Measurements from ENCODE around the gene NCOR2. TPM values are rescaled to one million over a fixed set of nuclear protein-coding genes. Genes with fewer than 3 reads are reported as not detected.
A peak's percentile ranks its signal among the peaks of the same experiment; 100 is the strongest.

The NCOR2 gene
- total RNA-seq, 2 donors from 2014 or later, result 185 to 207 TPM

DNA sequence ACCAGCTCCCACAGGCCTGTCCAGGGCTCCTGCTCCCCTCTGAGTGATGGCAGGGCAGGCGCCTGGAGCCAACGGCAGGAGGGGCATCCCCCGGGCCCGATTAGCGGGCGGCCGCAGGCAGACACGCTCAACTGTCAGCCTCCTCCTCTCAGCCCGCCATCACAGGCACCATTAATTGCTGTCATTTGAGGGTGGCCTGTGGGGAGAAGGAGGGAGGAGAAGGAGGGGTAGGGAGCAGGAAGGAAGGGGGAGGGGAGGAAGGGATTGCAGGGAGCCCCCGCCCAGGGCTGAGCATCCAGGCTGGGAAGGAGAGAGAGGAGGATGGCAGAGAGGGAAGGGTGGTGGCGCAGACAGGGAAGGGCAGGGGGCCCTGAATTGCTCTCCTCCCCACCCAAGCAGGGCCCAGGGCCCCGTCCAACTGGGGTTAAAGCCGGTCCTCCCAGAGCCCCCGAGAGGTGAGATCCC, 36.1 kb downstream of the NCOR2 start:
- WGBS, 2 experiments (ENCODE audit: insufficient coverage in 1 of 2, insufficient read length in 1 of 2), result 83 to 87% methylated on average over 1 to 12 of the region's 14 CpGs
- Histone ChIP-seq H3K4me1 (ENCODE audit: control insufficient read depth, insufficient read depth, low read length) (no peaks in the 10 kb centered on the region), H3K9me3 (ENCODE audit: control insufficient read depth, low read length) (no peaks in the 10 kb centered on the region), H3K9ac (ENCODE audit: extremely low read depth, low read length, poor library complexity, severe bottlenecking) (no peak overlapping the region), H3K27me3 (ENCODE audit: control insufficient read depth, insufficient read depth, low read length, poor library complexity, severe bottlenecking) (no peaks in the 10 kb centered on the region), H3K27ac (ENCODE audit: low read depth, low read length) (peak overlapping the region; percentile 88), H3K36me3 (ENCODE audit: control insufficient read depth, insufficient read depth, low read length) (peaks cover 10% of the 10 kb centered on the region), H3K4me3 (ENCODE audit: low read length) (no peak overlapping the region)
- Mint-ChIP-seq H3K27me3 (ENCODE audit: insufficient read depth) (no peaks in the 10 kb centered on the region), H3K4me3 (no peak overlapping the region), H3K27ac (no peak overlapping the region), H3K4me1 (peaks cover 8% of the 10 kb centered on the region), H3K36me3 (ENCODE audit: low read depth) (peaks cover 38% of the 10 kb centered on the region), H3K9me3 (peaks cover 4% of the 10 kb centered on the region)
- TF ChIP-seq, protein P1, sequence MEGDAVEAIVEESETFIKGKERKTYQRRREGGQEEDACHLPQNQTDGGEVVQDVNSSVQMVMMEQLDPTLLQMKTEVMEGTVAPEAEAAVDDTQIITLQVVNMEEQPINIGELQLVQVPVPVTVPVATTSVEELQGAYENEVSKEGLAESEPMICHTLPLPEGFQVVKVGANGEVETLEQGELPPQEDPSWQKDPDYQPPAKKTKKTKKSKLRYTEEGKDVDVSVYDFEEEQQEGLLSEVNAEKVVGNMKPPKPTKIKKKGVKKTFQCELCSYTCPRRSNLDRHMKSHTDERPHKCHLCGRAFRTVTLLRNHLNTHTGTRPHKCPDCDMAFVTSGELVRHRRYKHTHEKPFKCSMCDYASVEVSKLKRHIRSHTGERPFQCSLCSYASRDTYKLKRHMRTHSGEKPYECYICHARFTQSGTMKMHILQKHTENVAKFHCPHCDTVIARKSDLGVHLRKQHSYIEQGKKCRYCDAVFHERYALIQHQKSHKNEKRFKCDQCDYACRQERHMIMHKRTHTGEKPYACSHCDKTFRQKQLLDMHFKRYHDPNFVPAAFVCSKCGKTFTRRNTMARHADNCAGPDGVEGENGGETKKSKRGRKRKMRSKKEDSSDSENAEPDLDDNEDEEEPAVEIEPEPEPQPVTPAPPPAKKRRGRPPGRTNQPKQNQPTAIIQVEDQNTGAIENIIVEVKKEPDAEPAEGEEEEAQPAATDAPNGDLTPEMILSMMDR (conservative IDR thresholded peaks at IDR 0.05), result no peak
- no peak for DNase-seq

GRCh38 chr12:124530637-124531263, 36.7 kb downstream of the NCOR2 start:
- Histone ChIP-seq H3K36me3 (ENCODE audit: control insufficient read depth, insufficient read depth, low read length) (peaks cover 10% of the 10 kb centered on the region), H3K4me1 (ENCODE audit: control insufficient read depth, insufficient read depth, low read length) (no peaks in the 10 kb centered on the region), H3K27ac (ENCODE audit: low read depth, low read length) (peak overlapping the region; percentile 88), H3K4me3 (ENCODE audit: low read length) (no peak overlapping the region), H3K27me3 (ENCODE audit: control insufficient read depth, insufficient read depth, low read length, poor library complexity, severe bottlenecking) (no peaks in the 10 kb centered on the region), H3K9me3 (ENCODE audit: control insufficient read depth, low read length) (no peaks in the 10 kb centered on the region), H3K9ac (ENCODE audit: extremely low read depth, low read length, poor library complexity, severe bottlenecking) (no peak overlapping the region)
- Mint-ChIP-seq H3K4me3 (no peak overlapping the region), H3K4me1 (peaks cover 8% of the 10 kb centered on the region), H3K9me3 (peaks cover 4% of the 10 kb centered on the region), H3K36me3 (ENCODE audit: low read depth) (peaks cover 37% of the 10 kb centered on the region), H3K27ac (no peak overlapping the region), H3K27me3 (ENCODE audit: insufficient read depth) (no peaks in the 10 kb centered on the region)
- TF ChIP-seq, protein P1 (conservative IDR thresholded peaks at IDR 0.05), result no peak
- DNase-seq, result no peak
- 82 to 93% methylated on average over 6 to 9 of the region's 9 CpGs for WGBS, 2 experiments (ENCODE audit: insufficient coverage in 1 of 2, insufficient read length in 1 of 2)

GRCh38 chr12:124529565-124530276, 37.7 kb downstream of the NCOR2 start:
- Histone ChIP-seq H3K27me3 (ENCODE audit: control insufficient read depth, insufficient read depth, low read length, poor library complexity, severe bottlenecking) (no peaks in the 10 kb centered on the region), H3K36me3 (ENCODE audit: control insufficient read depth, insufficient read depth, low read length) (peaks cover 10% of the 10 kb centered on the region), H3K4me1 (ENCODE audit: control insufficient read depth, insufficient read depth, low read length) (no peaks in the 10 kb centered on the region), H3K9me3 (ENCODE audit: control insufficient read depth, low read length) (no peaks in the 10 kb centered on the region), H3K27ac (ENCODE audit: low read depth, low read length) (no peak overlapping the region), H3K4me3 (ENCODE audit: low read length) (no peak overlapping the region), H3K9ac (ENCODE audit: extremely low read depth, low read length, poor library complexity, severe bottlenecking) (no peak overlapping the region)
- no peak for DNase-seq
- 93 to 94% methylated on average over 4 to 6 of the region's 6 CpGs for WGBS, 2 experiments (ENCODE audit: insufficient coverage in 1 of 2, insufficient read length in 1 of 2)
- Mint-ChIP-seq H3K36me3 (ENCODE audit: low read depth) (peaks cover 37% of the 10 kb centered on the region), H3K4me3 (no peak overlapping the region), H3K27me3 (ENCODE audit: insufficient read depth) (no peaks in the 10 kb centered on the region), H3K9me3 (peaks cover 4% of the 10 kb centered on the region), H3K27ac (no peak overlapping the region), H3K4me1 (peaks cover 8% of the 10 kb centered on the region)
- TF ChIP-seq, protein P1 (conservative IDR thresholded peaks at IDR 0.05), result no peak
